Ovary (tissue), 9 donors: ENCODE data around the gene MDFIC2. TPM values are rescaled to one million over a fixed set of nuclear protein-coding genes. Genes with fewer than 3 reads are reported as not detected.
"Not testable (repeated sequence)": the region's sequence is repeated elsewhere in the genome, so short reads cannot be mapped to it uniquely, and the experiment has no call there.

Experiments
- DNase-seq, 5 donors: peaks; one replicate each; pipeline ENCODE4 v3.0.0-alpha.2; 2019 to 2020
- H3K27ac ChIP-seq, 2 donors: fragments of 200-600 bp; one replicate each; pipeline versions ENCODE4 v1.5.1 to v1.8.0; 2019 to 2022
- H3K27me3 ChIP-seq: fragments of 200-600 bp; one replicate; pipeline ENCODE4 v1.8.0; 2022
- H3K36me3 ChIP-seq: fragments of 200-600 bp; sonication (generic); one replicate; pipeline ENCODE4 v1.5.1; 2019
- H3K4me1 ChIP-seq: one replicate; pipeline ENCODE4 v1.8.1; 2013; ENCODE audit warnings: mild to moderate bottlenecking, moderate library complexity; ENCODE audit not compliant: insufficient read depth
- H3K4me3 ChIP-seq: fragments of 200-600 bp; sonication (generic); one replicate; pipeline ENCODE4 v1.5.1; 2017
- H3K9me3 ChIP-seq, 2 donors: fragments of 200-600 bp in 1 of 2; sonication (generic) in 1 of 2; one replicate each; pipeline versions ENCODE4 v1.5.1 to v1.8.1; 2013 to 2019; ENCODE audit warnings: mild to moderate bottlenecking in 1 of 2, moderate library complexity in 1 of 2
- EP300 ChIP-seq: sonication (generic); formaldehyde crosslinking; IDR thresholded peaks from one replicate; pipeline ENCODE4 v1.6.1; 2017; ENCODE audit warnings: antibody characterized with exemption
- POLR2A ChIP-seq: fragments of 450-650 bp; IDR thresholded peaks from one replicate; pipeline ENCODE4 v1.6.1; 2017; ENCODE audit warnings: antibody characterized with exemption, mild to moderate bottlenecking, moderate library complexity
- WGBS, 3 donors: extraction: QIAGEN DNeasy Blood & Tissue Kit in 1 of 3; methylation state at CpG; one replicate each; pipeline versions ENCODE4 v1.1.5 to v1.1.7; 2013 to 2017; 5-methylcytosine and 5-hydroxymethylcytosine counted together
- intact Hi-C, 4 donors: fragments of 100-400 bp; cut with DNase I; formaldehyde crosslinking; loops; one replicate each; pipeline versions ENCODE4 v1.11.0 to v1.15.1; 2022 to 2023
- polyA plus RNA-seq, 2 donors: library from polyadenylated mRNA; stranded (reverse); fragments of 200-250 nt in 1 of 2; fragments of 350-450 nt in 1 of 2; fragmentation: Illumina TruSeq in 1 of 2; extraction: RNeasy Lipid Tissue Mini Kit (QIAGEN cat#74804) in 1 of 2; gene quantifications; one replicate each; pipeline ENCODE4 v1.2.3, GENCODE V29; 2013 to 2014
- total RNA-seq, 7 donors: library from RNA; depleted of rRNA in 2 of 7; stranded (reverse); fragments of >200 nt in 2 of 7; fragmentation: NEBNext Ultra II Directional in 3 of 7; extraction: Animal tissue kit (Norgen Biotek cat#: 25700) in 3 of 7; gene quantifications; one replicate each; pipeline versions ENCODE4 v1.1.0 to v1.2.4, GENCODE V29; 2016 to 2023
- TF ChIP-seq, protein P1 (sequence below), 3 donors: fragments of 450-650 bp in 2 of 3; fragments of 200-600 bp in 1 of 3; IDR thresholded peaks; one replicate each; pipeline versions ENCODE4 v1.5.1 to v1.8.0; 2016 to 2022; ENCODE audit warnings: antibody characterized with exemption in 3 of 3, mild to moderate bottlenecking in 1 of 3
- donor health status: DM: no; HTN: no; CAD: no; lungs with moderate emphysema.
- donor health status: DM: no; HTN: no; CAD: no.
- donor health status: Bipolar disorder and iron deficiency.
- donor health status: DM: yes; HTN: yes; CAD: no.
- donor health status: DM: no; HTN: no; CAD: no.
- donor health status: DM: yes; HTN: yes; CAD: no.

MDFIC2 gene
- total and polyA plus RNA-seq, 9 donors = not detected

DNA sequence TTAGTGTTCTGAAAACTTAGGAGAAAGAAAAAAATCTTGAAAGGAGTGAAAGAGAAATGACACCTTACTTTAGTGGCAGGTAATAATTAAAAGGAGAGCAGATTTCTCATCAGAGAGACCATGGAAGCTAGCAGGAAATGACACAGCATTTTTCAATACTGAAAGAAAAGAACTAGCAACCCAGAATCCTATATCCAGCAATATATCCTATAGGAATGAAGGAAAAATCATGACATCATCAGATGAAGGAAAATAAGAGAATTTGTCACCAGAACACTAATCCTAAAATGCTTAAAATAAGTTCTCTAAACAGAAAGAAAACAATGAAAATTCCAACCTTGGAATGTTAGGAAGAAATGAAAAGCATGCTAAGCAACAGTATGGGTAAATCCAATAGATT, 39.8 kb upstream of the MDFIC2 start:
- Histone ChIP-seq H3K4me3 (no peak overlapping the region), H3K27me3 (no peaks in the 10 kb centered on the region), H3K27ac (no peak overlapping the region), H3K9me3 (no peaks in the 10 kb centered on the region), H3K36me3 (no peaks in the 10 kb centered on the region), H3K4me1 (no peaks in the 10 kb centered on the region)
- intact Hi-C loops = no loop called here
- no peak for DNase-seq
- TF ChIP-seq EP300 = no peak
- TF ChIP-seq POLR2A = no peak
- TF ChIP-seq, protein P1, sequence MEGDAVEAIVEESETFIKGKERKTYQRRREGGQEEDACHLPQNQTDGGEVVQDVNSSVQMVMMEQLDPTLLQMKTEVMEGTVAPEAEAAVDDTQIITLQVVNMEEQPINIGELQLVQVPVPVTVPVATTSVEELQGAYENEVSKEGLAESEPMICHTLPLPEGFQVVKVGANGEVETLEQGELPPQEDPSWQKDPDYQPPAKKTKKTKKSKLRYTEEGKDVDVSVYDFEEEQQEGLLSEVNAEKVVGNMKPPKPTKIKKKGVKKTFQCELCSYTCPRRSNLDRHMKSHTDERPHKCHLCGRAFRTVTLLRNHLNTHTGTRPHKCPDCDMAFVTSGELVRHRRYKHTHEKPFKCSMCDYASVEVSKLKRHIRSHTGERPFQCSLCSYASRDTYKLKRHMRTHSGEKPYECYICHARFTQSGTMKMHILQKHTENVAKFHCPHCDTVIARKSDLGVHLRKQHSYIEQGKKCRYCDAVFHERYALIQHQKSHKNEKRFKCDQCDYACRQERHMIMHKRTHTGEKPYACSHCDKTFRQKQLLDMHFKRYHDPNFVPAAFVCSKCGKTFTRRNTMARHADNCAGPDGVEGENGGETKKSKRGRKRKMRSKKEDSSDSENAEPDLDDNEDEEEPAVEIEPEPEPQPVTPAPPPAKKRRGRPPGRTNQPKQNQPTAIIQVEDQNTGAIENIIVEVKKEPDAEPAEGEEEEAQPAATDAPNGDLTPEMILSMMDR (IDR thresholded peaks at IDR 0.05) = no peak

DNA sequence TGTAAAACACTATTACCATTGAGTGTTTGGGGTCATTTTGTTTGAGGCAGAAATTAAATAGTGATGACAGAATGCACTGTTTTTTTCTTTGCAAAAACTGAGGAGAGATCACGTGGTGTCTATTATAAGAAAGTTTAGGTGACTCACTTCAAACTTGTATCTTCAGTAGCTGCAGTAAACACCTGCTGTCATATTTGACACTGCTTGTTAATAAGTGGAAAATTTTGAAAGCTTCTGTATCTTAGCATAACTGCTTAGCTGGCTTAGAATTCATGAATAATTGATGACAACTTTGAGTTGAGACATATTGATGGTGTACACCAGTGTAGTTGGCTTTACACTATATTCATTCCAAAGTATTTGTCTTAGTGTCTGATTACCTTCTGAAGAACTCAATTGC, 29.7 kb upstream of the MDFIC2 start:
- no peaks in the 10 kb centered on the region for H3K27me3 ChIP-seq
- intact Hi-C loops = no loop called here
- 44 to 59% (median 56%) methylated on average over 1 of the region's 1 CpG for WGBS, 3 donors
- H3K9me3 ChIP-seq = no peaks in the 10 kb centered on the region
- TF ChIP-seq POLR2A (no peak), EP300 (no peak)
- TF ChIP-seq, protein P1 (IDR thresholded peaks at IDR 0.05) = no peak
- no peak for DNase-seq
- H3K27ac ChIP-seq = no peak overlapping the region
- H3K36me3 ChIP-seq = no peaks in the 10 kb centered on the region
- H3K4me1 ChIP-seq = no peaks in the 10 kb centered on the region
- no peak overlapping the region for H3K4me3 ChIP-seq

DNA sequence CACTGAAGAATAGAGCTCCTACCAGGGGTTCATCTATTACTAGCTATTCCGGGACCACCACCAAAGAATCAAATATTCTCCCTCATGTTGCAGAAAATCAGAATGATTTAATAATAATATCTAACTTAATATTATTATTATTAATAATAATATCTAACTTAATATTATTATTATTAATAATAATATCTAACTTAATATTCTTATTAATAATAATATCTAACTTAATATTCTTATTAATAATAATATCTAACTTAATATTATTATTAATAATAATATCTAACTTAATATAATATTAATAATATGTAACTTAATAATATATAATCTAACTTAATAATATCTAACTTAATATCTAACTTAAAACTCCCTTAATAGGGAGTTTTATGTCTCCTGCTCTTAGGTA, 24.4 kb upstream of the MDFIC2 start:
- H3K4me3 ChIP-seq, H3K27ac ChIP-seq, intact Hi-C loops, H3K36me3 ChIP-seq, H3K27me3 ChIP-seq, H3K4me1 ChIP-seq, H3K9me3 ChIP-seq, DNase-seq: not testable (repeated sequence)
- WGBS, 3 donors = 89 to 98% (median 97%) methylated on average over 1 of the region's 1 CpG

DNA sequence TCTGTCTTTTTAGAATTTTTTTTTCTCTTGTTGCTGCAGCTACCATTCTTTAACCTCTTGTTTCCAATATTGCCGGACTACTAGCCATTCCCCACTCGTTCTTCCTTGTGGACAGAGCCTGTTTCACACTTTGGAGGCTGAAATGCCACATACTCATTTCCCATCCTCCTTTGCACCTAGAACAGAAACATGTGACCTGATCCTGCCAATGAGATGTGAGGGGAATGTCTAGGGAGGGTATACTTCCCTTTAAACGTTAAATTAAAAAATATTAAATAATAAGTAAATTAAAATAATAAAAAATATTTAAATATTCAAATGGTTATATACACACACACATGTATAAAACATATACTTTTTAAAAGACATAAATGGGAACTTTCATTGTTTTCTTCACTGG, 20.6 kb upstream of the MDFIC2 start:
- intact Hi-C loops = no loop called here
- WGBS, 3 donors = 80 to 86% (median 86%) methylated on average over 3 of the region's 3 CpGs
- TF ChIP-seq, protein P1 (IDR thresholded peaks at IDR 0.05) = no peak
- TF ChIP-seq EP300 = no peak
- TF ChIP-seq POLR2A = no peak

DNA sequence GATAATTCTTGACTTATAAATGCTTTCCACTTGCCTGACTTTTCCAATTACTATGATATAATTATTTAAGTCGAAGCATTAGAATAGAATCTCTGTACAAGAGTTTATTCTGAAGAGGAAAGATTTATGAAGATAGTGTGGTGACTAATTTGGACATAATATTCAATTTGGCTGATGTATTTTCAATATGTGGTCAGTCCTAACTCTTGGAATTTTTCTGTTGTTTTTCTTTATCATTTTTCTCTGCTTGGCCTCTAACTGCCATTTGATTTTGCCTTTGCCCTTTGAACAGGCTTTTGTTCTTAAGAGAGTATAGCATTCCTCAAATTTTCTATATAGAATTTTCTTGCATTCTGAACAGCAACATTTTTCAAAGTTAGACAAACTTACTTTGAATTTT, 2.6 kb upstream of the MDFIC2 start:
- no peaks in the 10 kb centered on the region for H3K4me1 ChIP-seq
- WGBS, 3 donors = 73 to 88% (median 83%) methylated on average over 1 of the region's 1 CpG
- TF ChIP-seq, protein P1 (IDR thresholded peaks at IDR 0.05) = no peak
- TF ChIP-seq POLR2A (no peak), EP300 (no peak)
- H3K4me3 ChIP-seq = no peak overlapping the region
- no peaks in the 10 kb centered on the region for H3K27me3 ChIP-seq
- no peak for DNase-seq
- no peaks in the 10 kb centered on the region for H3K36me3 ChIP-seq
- H3K27ac ChIP-seq = no peak overlapping the region
- H3K9me3 ChIP-seq = no peaks in the 10 kb centered on the region
- intact Hi-C loops = no loop called here

More for the DNA sequence above, 20.6 kb upstream of the MDFIC2 start:
- Histone ChIP-seq H3K27ac (no peak overlapping the region), H3K4me3 (no peak overlapping the region), H3K36me3 (no peaks in the 10 kb centered on the region), H3K27me3 (no peaks in the 10 kb centered on the region), H3K4me1 (no peaks in the 10 kb centered on the region), H3K9me3 (no peaks in the 10 kb centered on the region)
- DNase-seq = no peak
